DMS153 (cell line): ENCODE results near the gene CDHR5.
A peak's percentile ranks its signal among the peaks of the same experiment; 100 is the strongest.

ENCODE experiments used
- DNase-seq: peaks from one replicate; lab custom pipeline; 2025; lab: John Stamatoyannopoulos, UW

The CDHR5 gene

GRCh38 chr11:610146-610801 lies 14.5 kb downstream of the CDHR5 start:
- DNase-seq, result no peak

- DNase-seq, result no peak
These were observed 15.4 kb downstream of the CDHR5 start for GRCh38 chr11:609341-609811.

DNA sequence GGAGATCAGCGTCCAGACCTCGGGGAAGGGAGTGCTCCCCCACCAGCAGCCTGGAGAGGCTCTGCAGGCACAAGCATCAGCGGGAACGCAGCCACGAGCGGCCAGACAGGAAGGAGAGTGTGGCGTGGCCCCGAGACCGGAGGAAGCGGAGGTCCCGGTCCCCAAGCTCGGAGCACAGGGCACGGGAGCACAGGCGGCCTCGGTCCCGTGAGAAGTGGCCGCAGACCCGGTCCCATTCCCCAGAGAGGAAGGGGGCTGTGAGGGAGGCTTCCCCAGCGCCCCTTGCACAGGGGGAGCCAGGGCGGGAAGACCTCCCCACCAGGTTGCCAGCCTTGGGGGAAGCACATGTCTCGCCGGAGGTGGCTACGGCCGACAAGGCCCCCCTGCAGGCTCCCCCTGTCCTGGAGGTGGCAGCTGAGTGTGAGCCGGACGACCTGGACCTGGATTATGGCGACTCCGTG lies 15.9 kb downstream of the CDHR5 start:
- no peak for DNase-seq

DNA sequence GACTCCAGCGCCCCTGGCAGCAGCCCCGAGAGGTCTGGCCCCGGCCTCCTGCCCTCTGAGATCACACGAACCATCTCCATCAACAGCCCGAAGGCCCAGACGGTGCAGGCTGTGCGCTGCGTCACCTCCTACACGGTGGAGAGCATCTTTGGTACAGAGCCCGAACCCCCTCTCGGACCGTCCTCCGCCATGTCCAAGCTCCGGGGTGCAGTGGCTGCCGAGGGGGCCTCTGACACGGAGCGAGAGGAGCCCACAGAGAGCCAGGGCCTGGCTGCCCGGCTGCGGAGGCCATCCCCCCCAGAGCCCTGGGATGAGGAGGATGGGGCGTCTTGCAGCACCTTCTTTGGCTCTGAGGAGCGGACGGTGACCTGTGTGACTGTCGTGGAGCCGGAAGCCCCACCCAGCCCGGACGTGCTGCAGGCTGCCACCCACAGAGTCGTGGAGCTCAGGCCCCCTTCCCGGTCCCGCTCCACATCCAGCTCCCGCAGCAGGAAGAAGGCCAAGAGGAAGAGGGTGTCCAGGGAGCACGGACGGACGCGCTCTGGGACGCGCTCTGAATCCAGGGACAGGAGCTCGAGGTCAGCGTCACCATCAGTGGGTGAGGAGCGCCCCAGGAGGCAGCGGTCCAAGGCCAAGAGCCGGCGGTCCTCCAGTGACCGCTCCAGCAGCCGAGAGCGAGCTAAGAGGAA lies 16.6 kb downstream of the CDHR5 start:
- DNase-seq, result no peak

DNA sequence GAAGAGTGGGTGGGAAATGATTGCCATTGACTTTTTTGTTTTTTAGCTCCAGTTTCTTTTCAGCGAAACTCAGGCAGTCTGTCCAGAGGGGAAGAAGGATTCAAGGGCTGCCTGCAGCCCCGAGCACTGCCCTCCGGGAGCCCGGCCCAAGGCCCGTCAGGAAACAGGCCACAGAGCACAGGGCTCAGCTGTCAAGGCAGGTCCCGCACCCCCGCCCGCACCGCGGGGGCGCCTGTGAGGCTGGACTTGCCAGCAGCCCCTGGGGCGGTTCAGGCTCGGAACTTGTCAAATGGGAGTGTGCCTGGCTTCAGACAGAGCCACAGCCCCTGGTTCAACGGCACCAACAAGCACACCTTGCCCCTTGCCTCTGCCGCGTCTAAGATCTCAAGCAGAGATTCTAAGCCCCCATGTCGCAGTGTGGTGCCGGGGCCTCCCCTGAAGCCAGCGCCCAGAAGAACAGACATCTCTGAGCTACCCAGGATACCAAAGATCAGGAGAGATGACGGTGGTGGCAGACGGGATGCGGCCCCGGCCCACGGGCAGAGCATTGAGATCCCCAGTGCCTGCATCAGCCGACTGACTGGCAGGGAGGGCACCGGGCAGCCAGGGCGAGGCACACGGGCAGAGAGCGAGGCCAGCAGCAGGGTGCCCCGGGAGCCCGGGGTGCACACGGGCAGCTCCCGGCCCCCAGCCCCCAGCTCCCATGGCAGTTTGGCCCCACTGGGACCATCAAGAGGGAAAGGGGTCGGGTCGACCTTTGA lies 17.6 kb downstream of the CDHR5 start:
- DNase-seq, result no peak

- peak; percentile 18 for DNase-seq
These were observed 18.5 kb downstream of the CDHR5 start for GRCh38 chr11:606245-606644.

GRCh38 chr11:605286-606129 lies 19.2 kb downstream of the CDHR5 start:
- no peak for DNase-seq

DNA sequence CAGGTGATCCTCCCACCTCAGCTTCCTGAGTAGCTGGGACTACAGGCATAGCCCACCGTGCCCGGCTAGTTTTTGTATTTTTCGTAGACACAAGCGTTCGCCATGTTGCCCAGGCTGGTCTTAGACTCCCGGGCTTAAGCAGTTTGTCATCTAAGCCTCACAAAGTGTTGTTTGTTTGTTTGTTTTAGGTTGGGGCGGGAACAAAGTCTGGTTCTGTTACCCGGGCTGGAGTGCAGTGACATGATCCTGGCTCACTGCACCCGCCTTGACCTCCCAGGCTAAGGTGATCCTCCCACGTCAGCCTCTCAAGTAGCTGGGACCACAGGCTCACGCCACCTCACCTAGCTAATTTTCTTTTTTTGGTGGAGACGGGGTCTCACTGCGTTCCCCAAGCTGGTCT lies 21.6 kb downstream of the CDHR5 start:
- DNase-seq, result no peak

DNA sequence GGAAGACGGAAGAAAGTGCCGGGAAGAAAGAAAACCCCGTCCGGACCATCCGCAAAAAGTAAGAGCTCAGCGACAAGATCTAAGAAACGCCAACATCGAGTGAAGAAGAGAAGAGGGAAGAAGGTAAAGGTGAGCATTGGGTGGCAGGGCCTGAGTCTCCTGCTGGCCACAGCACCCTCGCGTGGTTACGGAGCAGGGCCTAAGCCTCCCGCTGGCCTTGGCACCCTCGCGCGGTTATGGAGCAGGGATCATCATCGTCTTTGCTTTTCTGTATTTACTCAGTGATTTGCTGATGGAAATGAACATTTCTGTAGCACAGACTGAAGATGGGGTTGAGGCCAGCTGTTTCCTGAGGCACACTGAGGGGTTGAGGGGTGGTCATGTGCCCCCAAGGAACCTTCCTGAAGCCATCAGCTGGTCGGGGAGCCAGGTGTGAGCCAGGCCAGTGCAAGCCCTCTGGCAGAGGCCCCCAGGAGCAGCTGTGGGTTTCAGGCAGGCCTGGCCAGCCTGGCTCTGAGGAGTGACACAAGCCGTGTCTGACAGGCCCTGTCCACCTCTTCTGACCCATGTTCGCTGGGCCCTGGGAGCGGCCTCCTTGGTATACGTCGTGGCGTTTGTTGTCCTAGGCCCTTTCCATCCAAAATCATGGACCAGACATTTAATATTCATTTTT lies 23.0 kb downstream of the CDHR5 start:
- no peak for DNase-seq

- DNase-seq, result no peak
These were observed 26.6 kb downstream of the CDHR5 start for GRCh38 chr11:598005-598680.

- no peak for DNase-seq
These were observed 27.5 kb downstream of the CDHR5 start for GRCh38 chr11:597166-597725.

- no peak for DNase-seq
These were observed 28.4 kb downstream of the CDHR5 start for GRCh38 chr11:596374-596773.

DNA sequence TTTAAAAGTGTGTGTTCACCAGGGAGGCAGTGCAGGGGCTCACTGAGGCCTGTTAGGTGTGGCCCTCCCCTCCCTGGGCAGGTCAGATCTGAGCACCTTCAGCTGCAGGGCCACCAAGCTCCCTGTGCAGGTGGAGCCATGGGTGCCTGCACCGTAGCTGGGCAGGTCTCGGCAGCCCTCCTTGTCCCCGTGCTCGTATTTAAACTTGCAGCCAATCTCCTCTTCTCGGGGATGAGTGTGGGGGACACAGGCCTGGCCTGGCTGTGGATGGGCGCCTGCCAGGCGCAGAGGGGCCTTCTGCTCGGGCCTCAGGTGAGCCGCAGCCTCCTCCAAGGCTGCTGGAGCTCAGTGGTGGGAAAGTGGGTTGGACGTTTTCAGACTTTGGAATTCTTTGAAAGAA lies 29.4 kb downstream of the CDHR5 start:
- DNase-seq, result no peak

DNA sequence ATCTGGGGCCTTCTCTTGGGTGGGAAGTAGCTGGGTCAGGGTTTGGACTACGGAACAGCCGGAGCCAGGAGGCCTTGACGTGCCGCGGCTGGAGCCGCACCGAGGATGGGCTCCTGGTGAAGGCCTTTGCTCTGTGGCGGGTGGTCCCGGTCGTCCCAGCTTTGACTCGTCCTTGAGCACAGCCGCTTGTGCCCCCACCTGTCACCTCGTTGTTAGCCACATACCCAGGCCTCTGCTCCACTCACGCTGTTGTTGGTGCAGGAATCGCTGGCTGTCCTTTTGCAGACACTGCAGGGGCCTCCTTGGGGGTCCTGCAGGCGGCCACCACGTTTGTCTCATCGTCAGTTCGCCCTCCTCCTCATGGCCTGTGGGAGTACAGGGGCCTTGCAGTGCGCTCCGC lies 31.4 kb downstream of the CDHR5 start:
- no peak for DNase-seq

- DNase-seq, result no peak
These were observed 31.8 kb downstream of the CDHR5 start for GRCh38 chr11:592918-593317.

DNA sequence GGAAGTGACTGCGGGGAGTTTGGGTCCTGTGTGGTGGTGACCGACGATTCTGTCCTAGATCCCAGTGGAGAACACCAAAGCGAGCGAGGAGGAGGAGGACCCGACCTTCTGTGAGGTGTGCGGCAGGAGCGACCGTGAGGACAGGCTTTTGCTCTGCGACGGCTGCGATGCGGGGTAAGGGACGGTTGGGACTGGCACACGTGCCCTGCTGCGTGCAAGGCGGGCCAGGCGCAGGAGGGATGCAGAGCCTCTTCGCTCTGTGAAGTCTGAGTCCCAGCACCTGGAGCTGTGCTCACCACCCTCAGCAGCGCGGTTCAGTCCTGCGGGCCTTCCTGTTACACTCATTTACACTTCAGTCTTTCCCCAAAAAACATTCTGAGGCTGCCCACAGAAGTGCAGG lies 32.3 kb downstream of the CDHR5 start:
- no peak for DNase-seq

- DNase-seq, result no peak
These were observed 33.8 kb downstream of the CDHR5 start for GRCh38 chr11:590997-591396.

- DNase-seq, result no peak
These were observed 35.0 kb downstream of the CDHR5 start for GRCh38 chr11:589798-590197.

GRCh38 chr11:587978-588380 lies 36.8 kb downstream of the CDHR5 start:
- no peak for DNase-seq

DNA sequence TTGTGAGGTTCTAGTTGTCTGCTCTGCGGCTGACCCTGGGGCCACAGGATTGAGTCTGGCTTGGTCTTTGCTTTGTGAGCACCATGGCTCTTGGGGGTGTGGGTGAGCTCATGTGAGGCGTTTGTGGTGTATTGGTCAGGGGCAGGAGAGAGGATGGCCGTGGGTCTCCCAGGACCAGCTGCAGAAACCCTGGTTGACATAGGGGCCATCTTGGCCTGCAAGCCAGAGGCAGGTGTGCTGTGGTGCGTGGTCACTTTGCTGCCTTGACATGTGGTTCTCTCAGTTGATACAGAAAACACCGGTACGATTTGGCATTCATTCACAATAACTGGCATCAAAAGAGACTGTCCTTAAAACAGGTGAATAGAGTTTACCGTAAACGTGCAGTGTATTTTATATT lies 37.2 kb downstream of the CDHR5 start:
- DNase-seq, result no peak
